Omental fat pad (tissue), 4 donors: ENCODE results near the gene INHBE. TPM values are rescaled to one million over a fixed set of nuclear protein-coding genes. Genes with fewer than 3 reads are reported as not detected.
"Not testable (repeated sequence)": the region's sequence is repeated elsewhere in the genome, so short reads cannot be mapped to it uniquely, and the experiment has no call there.

Source experiments
- ATAC-seq: fragments of 150-250 bp; one replicate; pipeline ENCODE4 v1.9.1; 2016; ENCODE audit warnings: mild to moderate bottlenecking, moderate library complexity; ENCODE audit not compliant: low FRiP score
- DNase-seq: peaks from one replicate; pipeline ENCODE4 v3.0.0-alpha.2; 2019; ENCODE audit warnings: low spot score
- CTCF ChIP-seq, 3 donors: fragments of 450-650 bp; IDR thresholded peaks; one replicate each; pipeline ENCODE4 v1.5.1; 2016 to 2017; ENCODE audit warnings: antibody characterized with exemption in 3 of 3, mild to moderate bottlenecking in 3 of 3, moderate library complexity in 2 of 3
- small RNA-seq: library from RNA; depleted of rRNA; stranded (forward); fragments of <200 nt; gene quantifications from one replicate; pipeline ENCODE3, GENCODE V24; 2016
- total RNA-seq, 4 donors: library from RNA; depleted of rRNA; stranded (reverse); fragments of >200 nt; gene quantifications; one replicate each; pipeline ENCODE4 v1.1.0, GENCODE V29; 2016

INHBE gene
- total RNA-seq, 4 donors from 2014 or later, result 0.25 TPM; not detected in 3

- no peak for DNase-seq
- TF ChIP-seq CTCF (IDR thresholded peaks at IDR 0.05), result no peak
- ATAC-seq, result no peak
These were observed 43.5 kb downstream of the INHBE start for GRCh38 chr12:57498571-57498970.

- no peak for ATAC-seq
- TF ChIP-seq CTCF (IDR thresholded peaks at IDR 0.05), result no peak
- DNase-seq, result no peak
These were observed 45.1 kb downstream of the INHBE start for GRCh38 chr12:57500213-57500612.

GRCh38 chr12:57502311-57502969 is 47.3 kb downstream of the INHBE start:
- DNase-seq, result not testable (repeated sequence)

GRCh38 chr12:57506541-57506940 is 51.4 kb downstream of the INHBE start:
- ATAC-seq, DNase-seq: not testable (repeated sequence)

More at GRCh38 chr12:57502311-57502969, 47.3 kb downstream of the INHBE start:
- not testable (repeated sequence) for ATAC-seq

Small RNAs within 50 kb of the gene (small RNA-seq; reads per million reads assigned to genes)
- gene RNU6-879P, result not detected

Other genes starting within 250 kb of the INHBE start
- 1 to 10 TPM in 2 of 4 donors, under 1 TPM in 1, not detected in 1; 0.56 to 2.4 (median 1.4) TPM for gene NXPH4, start 238.5 kb upstream of the INHBE start, total RNA-seq
- gene SHMT2, start 225.6 kb upstream of the INHBE start, total RNA-seq, result 10 to 100 TPM; 45.2 to 66.4 (median 55.0) TPM
- 1 to 10 TPM; 2.0 to 3.7 (median 2.6) TPM for gene STAC3, start 204.1 kb upstream of the INHBE start, total RNA-seq
- gene R3HDM2, start 24.3 kb upstream of the INHBE start, total RNA-seq, result 10 to 100 TPM; 24.2 to 47.3 (median 26.7) TPM
- not detected for gene INHBC, start 20.5 kb upstream of the INHBE start, total RNA-seq
- gene GLI1, start 4.5 kb downstream of the INHBE start, total RNA-seq, result under 1 TPM in 3 of 4 donors, not detected in 1; 0.09 to 0.60 (median 0.19) TPM
- 10 to 100 TPM; 13.8 to 85.6 (median 29.8) TPM for gene ARHGAP9, start 24.6 kb downstream of the INHBE start, total RNA-seq
- 100 to 1,000 TPM in 1 of 4 donors, 10 to 100 TPM in 3; 53.5 to 108 (median 58.4) TPM for gene MARS1, start 32.8 kb downstream of the INHBE start, total RNA-seq
- gene DDIT3, start 65.2 kb downstream of the INHBE start, total RNA-seq, result 10 to 100 TPM; 31.5 to 66.6 (median 35.5) TPM
- 10 to 100 TPM; 11.8 to 40.2 (median 15.2) TPM for gene MBD6, start 67.5 kb downstream of the INHBE start, total RNA-seq
- gene DCTN2, start 91.9 kb downstream of the INHBE start, total RNA-seq, result 100 to 1,000 TPM in 3 of 4 donors, 10 to 100 TPM in 1; 96.0 to 134 (median 123) TPM
- under 1 TPM in 2 of 4 donors, not detected in 2; 0.09 to 0.13 TPM for gene KIF5A, start 94.7 kb downstream of the INHBE start, total RNA-seq
- 10 to 100 TPM; 16.9 to 21.3 (median 17.6) TPM for gene PIP4K2C, start 135.9 kb downstream of the INHBE start, total RNA-seq
- 10 to 100 TPM in 3 of 4 donors, 1 to 10 TPM in 1; 8.0 to 21.7 (median 13.3) TPM for gene DTX3, start 149.5 kb downstream of the INHBE start, total RNA-seq
- 10 to 100 TPM; 14.7 to 28.8 (median 20.0) TPM for gene ARHGEF25, start 156.1 kb downstream of the INHBE start, total RNA-seq
- gene B4GALNT1, start 177.9 kb downstream of the INHBE start, total RNA-seq, result 1 to 10 TPM in 2 of 4 donors, under 1 TPM in 2; 0.36 to 3.0 (median 1.0) TPM
- 100 to 1,000 TPM; 259 to 325 (median 286) TPM for gene OS9, start 238.8 kb downstream of the INHBE start, total RNA-seq